HepG2 (cell line): Measurements from ENCODE around the gene DACH2. TPM values are rescaled to one million over a fixed set of nuclear protein-coding genes. Genes with fewer than 3 reads are reported as not detected.

Experiments used
- ATAD3A ChIP-seq: sonication (generic); formaldehyde crosslinking; IDR thresholded peaks from 2 replicates; pipeline ENCODE4 v1.4.0; 2020; ENCODE audit warnings: missing genetic modification reagents
- BORCS8-MEF2B ChIP-seq: sonication (generic); formaldehyde crosslinking; IDR thresholded peaks from 2 replicates; pipeline ENCODE4 v1.8.0; 2022; ENCODE audit warnings: mild to moderate bottlenecking, missing genetic modification reagents
- CEBPG ChIP-seq: IDR thresholded peaks from 2 replicates; pipeline ENCODE4 v1.6.1; 2016
- FOXA3 ChIP-seq: IDR thresholded peaks from 2 replicates; pipeline ENCODE4 v1.6.1; 2016; ENCODE audit warnings: missing genetic modification reagents, missing compliant biosample characterization
- FOXK1 ChIP-seq: sonication (generic); formaldehyde crosslinking; IDR thresholded peaks from 2 replicates; pipeline ENCODE4 v1.4.0; 2020; ENCODE audit warnings: low read depth, missing genetic modification reagents, borderline replicate concordance
- GATAD2A ChIP-seq: IDR thresholded peaks from 2 replicates; pipeline ENCODE4 v1.6.1; 2016
- JUNB ChIP-seq: sonication (generic); formaldehyde crosslinking; IDR thresholded peaks from 2 replicates; pipeline ENCODE4 v1.8.0; 2022; ENCODE audit warnings: missing genetic modification reagents, mild to moderate bottlenecking, borderline replicate concordance
- NCOR1 ChIP-seq: fragments of 200-600 bp; sonication (generic); IDR thresholded peaks from 2 replicates; pipeline ENCODE4 v1.7.0; 2017; ENCODE audit warnings: antibody characterized with exemption, low read length, borderline replicate concordance
- NFATC3 ChIP-seq: sonication (generic); formaldehyde crosslinking; IDR thresholded peaks from 2 replicates; pipeline ENCODE4 v1.5.1; 2020; ENCODE audit warnings: mild to moderate bottlenecking, missing genetic modification reagents
- RARA ChIP-seq: IDR thresholded peaks from 2 replicates; pipeline ENCODE4 v1.6.1; 2016; ENCODE audit warnings: missing genetic modification reagents, missing compliant biosample characterization
- RERE ChIP-seq: IDR thresholded peaks from 2 replicates; pipeline ENCODE4 v1.6.1; 2016; ENCODE audit warnings: low read depth, missing genetic modification reagents, missing compliant biosample characterization
- SMARCC2 ChIP-seq: fragments of 450-650 bp; IDR thresholded peaks from 2 replicates; pipeline ENCODE4 v1.6.1; 2017; ENCODE audit warnings: antibody characterized with exemption, mild to moderate bottlenecking
- ZNF317 ChIP-seq: sonication (generic); formaldehyde crosslinking; IDR thresholded peaks from 2 replicates; pipeline ENCODE4 v1.5.0; 2020; ENCODE audit warnings: mild to moderate bottlenecking, missing genetic modification reagents
- ZNF460 ChIP-seq: sonication (generic); formaldehyde crosslinking; IDR thresholded peaks from 2 replicates; pipeline ENCODE4 v1.5.1; 2020; ENCODE audit warnings: missing genetic modification reagents, mild to moderate bottlenecking, borderline replicate concordance
- ZNF556 ChIP-seq: sonication (generic); formaldehyde crosslinking; IDR thresholded peaks from 2 replicates; pipeline ENCODE4 v1.4.0; 2020; ENCODE audit warnings: mild to moderate bottlenecking, missing genetic modification reagents, borderline replicate concordance
- ZNF737 ChIP-seq: sonication (generic); formaldehyde crosslinking; IDR thresholded peaks from 2 replicates; pipeline ENCODE4 v1.5.0; 2020; ENCODE audit warnings: missing genetic modification reagents, mild to moderate bottlenecking, borderline replicate concordance
- ZNF788 ChIP-seq: sonication (generic); formaldehyde crosslinking; IDR thresholded peaks from 2 replicates; pipeline ENCODE4 v1.5.0; 2020; ENCODE audit warnings: mild to moderate bottlenecking, missing genetic modification reagents, borderline replicate concordance
- ZNF816 ChIP-seq: sonication (generic); formaldehyde crosslinking; IDR thresholded peaks from 2 replicates; pipeline ENCODE4 v1.8.0; 2022; ENCODE audit warnings: missing genetic modification reagents, mild to moderate bottlenecking, borderline replicate concordance
- ZSCAN21 ChIP-seq: sonication (generic); formaldehyde crosslinking; IDR thresholded peaks from 2 replicates; pipeline ENCODE4 v1.8.0; 2022; ENCODE audit warnings: mild to moderate bottlenecking, missing genetic modification reagents, moderate library complexity, borderline replicate concordance
- ZSCAN25 ChIP-seq: sonication (generic); formaldehyde crosslinking; IDR thresholded peaks from 2 replicates; pipeline ENCODE4 v1.8.0; 2022; ENCODE audit warnings: mild to moderate bottlenecking, missing genetic modification reagents
- polyA plus RNA-seq, 8 experiments: library from polyadenylated mRNA; depleted of rRNA in 3 of 8; stranded (reverse) in 7 of 8; unstranded in 1 of 8; fragments of >200 nt; fragmentation: Illumina TruSeq in 4 of 8; extraction: Trizol in 4 of 8; gene quantifications; 2 replicates each; pipeline versions ENCODE4 v1.2.1 to v1.2.3, GENCODE V29; 2011 to 2016; ENCODE audit warnings: low read depth in 4 of 8, missing spikeins in 1 of 8, mixed read lengths in 1 of 8; ENCODE audit not compliant: insufficient read depth in 1 of 8
- total RNA-seq, 5 experiments: library from RNA; depleted of rRNA; stranded (reverse); fragments of >200 nt; fragmentation: Illumina TruSeq; extraction: Trizol; gene quantifications; 2 replicates each; pipeline ENCODE4 v1.2.3, GENCODE V29; 2016; ENCODE audit warnings: low read depth in 1 of 5
- TF ChIP-seq, protein P1 (sequence below): sonication (generic); formaldehyde crosslinking; IDR thresholded peaks from 2 replicates; pipeline ENCODE4 v1.4.0; 2020; ENCODE audit warnings: missing genetic modification reagents
- TF ChIP-seq, protein P2 (sequence below): sonication (generic); formaldehyde crosslinking; IDR thresholded peaks from 2 replicates; pipeline ENCODE4 v1.4.0; 2020; ENCODE audit warnings: missing genetic modification reagents, borderline replicate concordance
- TF ChIP-seq, protein P3 (sequence below): sonication (generic); formaldehyde crosslinking; IDR thresholded peaks from 2 replicates; pipeline ENCODE4 v1.8.0; 2022; ENCODE audit warnings: missing genetic modification reagents, mild to moderate bottlenecking, inconsistent platforms, borderline replicate concordance

The DACH2 gene
- total and polyA plus RNA-seq, 2 of the 13 experiments (the other 11 are each of a cell fraction or from before 2014, with no cell fraction given) = not detected

GRCh38 chrX:86379209-86379608, 231.0 kb downstream of the DACH2 start (continued):
- TF ChIP-seq, protein P1, sequence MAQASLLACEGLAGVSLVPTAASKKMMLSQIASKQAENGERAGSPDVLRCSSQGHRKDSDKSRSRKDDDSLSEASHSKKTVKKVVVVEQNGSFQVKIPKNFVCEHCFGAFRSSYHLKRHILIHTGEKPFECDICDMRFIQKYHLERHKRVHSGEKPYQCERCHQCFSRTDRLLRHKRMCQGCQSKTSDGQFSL = no peak
- TF ChIP-seq RERE (CRISPR knock-in tag) (peak; percentile 18; the same call in 1 of the 2 replicates), RARA (CRISPR knock-in tag) (peak; percentile 57; the same call in 1 of the 2 replicates), ZNF460 (CRISPR knock-in tag) (no peak), ZNF556 (CRISPR knock-in tag) (no peak), ZSCAN21 (CRISPR knock-in tag) (no peak), FOXA3 (CRISPR knock-in tag) (no peak), ZSCAN25 (CRISPR knock-in tag) (no peak), ZNF737 (CRISPR knock-in tag) (no peak), CEBPG (CRISPR knock-in tag) (0 out of 2 replicates have a peak, but pooled peaks have one; percentile 9), ZNF317 (CRISPR knock-in tag) (no peak), NCOR1 (peak; percentile 77; the same call in 1 of the 2 replicates), BORCS8-MEF2B (CRISPR knock-in tag) (no peak), FOXK1 (CRISPR knock-in tag) (no peak), ZNF816 (CRISPR knock-in tag) (no peak), GATAD2A (peak; percentile 53), JUNB (CRISPR knock-in tag) (no peak), ZNF788 (no peak), NFATC3 (CRISPR knock-in tag) (no peak), SMARCC2 (no peak), ATAD3A (CRISPR knock-in tag) (no peak)
- TF ChIP-seq, protein P2, sequence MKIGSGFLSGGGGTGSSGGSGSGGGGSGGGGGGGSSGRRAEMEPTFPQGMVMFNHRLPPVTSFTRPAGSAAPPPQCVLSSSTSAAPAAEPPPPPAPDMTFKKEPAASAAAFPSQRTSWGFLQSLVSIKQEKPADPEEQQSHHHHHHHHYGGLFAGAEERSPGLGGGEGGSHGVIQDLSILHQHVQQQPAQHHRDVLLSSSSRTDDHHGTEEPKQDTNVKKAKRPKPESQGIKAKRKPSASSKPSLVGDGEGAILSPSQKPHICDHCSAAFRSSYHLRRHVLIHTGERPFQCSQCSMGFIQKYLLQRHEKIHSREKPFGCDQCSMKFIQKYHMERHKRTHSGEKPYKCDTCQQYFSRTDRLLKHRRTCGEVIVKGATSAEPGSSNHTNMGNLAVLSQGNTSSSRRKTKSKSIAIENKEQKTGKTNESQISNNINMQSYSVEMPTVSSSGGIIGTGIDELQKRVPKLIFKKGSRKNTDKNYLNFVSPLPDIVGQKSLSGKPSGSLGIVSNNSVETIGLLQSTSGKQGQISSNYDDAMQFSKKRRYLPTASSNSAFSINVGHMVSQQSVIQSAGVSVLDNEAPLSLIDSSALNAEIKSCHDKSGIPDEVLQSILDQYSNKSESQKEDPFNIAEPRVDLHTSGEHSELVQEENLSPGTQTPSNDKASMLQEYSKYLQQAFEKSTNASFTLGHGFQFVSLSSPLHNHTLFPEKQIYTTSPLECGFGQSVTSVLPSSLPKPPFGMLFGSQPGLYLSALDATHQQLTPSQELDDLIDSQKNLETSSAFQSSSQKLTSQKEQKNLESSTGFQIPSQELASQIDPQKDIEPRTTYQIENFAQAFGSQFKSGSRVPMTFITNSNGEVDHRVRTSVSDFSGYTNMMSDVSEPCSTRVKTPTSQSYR (CRISPR knock-in tag) = no peak
- TF ChIP-seq, protein P3, sequence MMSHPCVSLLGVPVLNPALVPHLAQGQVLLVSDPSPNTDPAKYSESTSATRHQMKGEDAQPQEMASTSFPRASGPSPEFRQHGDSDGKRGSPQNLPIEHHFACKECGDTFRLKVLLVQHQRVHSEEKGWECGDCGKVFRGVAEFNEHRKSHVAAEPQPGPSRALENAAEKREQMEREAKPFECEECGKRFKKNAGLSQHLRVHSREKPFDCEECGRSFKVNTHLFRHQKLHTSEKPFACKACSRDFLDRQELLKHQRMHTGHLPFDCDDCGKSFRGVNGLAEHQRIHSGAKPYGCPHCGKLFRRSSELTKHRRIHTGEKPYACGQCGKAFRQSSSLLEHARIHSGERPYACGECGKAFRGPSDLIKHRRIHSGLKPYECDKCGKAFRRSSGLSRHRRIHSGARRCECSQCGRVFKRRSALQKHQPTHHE (CRISPR knock-in tag) = no peak
